Suprapubic skin (tissue), 3 donors: ENCODE measurements around the gene CCDC201.

Experiments used
- POLR2AphosphoS5 ChIP-seq, 3 donors: sonication (generic); formaldehyde crosslinking; IDR thresholded peaks; one replicate each; pipeline ENCODE4 v1.6.1; 2017; ENCODE audit warnings: antibody characterized with exemption in 3 of 3
- TF ChIP-seq, protein P1 (sequence below), 2 donors: fragments of 200-600 bp in 1 of 2; fragments of 450-650 bp in 1 of 2; sonication (generic) in 1 of 2; IDR thresholded peaks; one replicate each; pipeline ENCODE4 v1.5.1; 2016 to 2019; ENCODE audit warnings: antibody characterized with exemption in 2 of 2, mild to moderate bottlenecking in 1 of 2, moderate library complexity in 1 of 2

- TF ChIP-seq, protein P1, sequence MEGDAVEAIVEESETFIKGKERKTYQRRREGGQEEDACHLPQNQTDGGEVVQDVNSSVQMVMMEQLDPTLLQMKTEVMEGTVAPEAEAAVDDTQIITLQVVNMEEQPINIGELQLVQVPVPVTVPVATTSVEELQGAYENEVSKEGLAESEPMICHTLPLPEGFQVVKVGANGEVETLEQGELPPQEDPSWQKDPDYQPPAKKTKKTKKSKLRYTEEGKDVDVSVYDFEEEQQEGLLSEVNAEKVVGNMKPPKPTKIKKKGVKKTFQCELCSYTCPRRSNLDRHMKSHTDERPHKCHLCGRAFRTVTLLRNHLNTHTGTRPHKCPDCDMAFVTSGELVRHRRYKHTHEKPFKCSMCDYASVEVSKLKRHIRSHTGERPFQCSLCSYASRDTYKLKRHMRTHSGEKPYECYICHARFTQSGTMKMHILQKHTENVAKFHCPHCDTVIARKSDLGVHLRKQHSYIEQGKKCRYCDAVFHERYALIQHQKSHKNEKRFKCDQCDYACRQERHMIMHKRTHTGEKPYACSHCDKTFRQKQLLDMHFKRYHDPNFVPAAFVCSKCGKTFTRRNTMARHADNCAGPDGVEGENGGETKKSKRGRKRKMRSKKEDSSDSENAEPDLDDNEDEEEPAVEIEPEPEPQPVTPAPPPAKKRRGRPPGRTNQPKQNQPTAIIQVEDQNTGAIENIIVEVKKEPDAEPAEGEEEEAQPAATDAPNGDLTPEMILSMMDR (IDR thresholded peaks at IDR 0.05): no peak
- TF ChIP-seq POLR2AphosphoS5 (IDR thresholded peaks at IDR 0.05): no peak
These were observed 44.2 kb upstream of the CCDC201 start for GRCh38 chr7:45917064-45917463.
